H1 (cell line): ENCODE measurements around the gene GXYLT2. TPM values are rescaled to one million over a fixed set of nuclear protein-coding genes. Genes with fewer than 3 reads are reported as not detected.

Source experiments
- CEBPB ChIP-seq: IDR thresholded peaks from 2 replicates; pipeline ENCODE4 v1.6.1; 2012; ENCODE audit warnings: low read depth, low read length
- CHD1 ChIP-seq: IDR thresholded peaks from 2 replicates; pipeline ENCODE4 v1.6.1; 2012; ENCODE audit warnings: low read depth, low read length, improper control_type of control experiment
- KDM4A ChIP-seq: IDR thresholded peaks from one replicate; pipeline ENCODE4 v1.7.1; 2012; ENCODE audit warnings: low read depth, mild to moderate bottlenecking, moderate library complexity, low read length, inconsistent platforms; ENCODE audit not compliant: severe bottlenecking
- PHF8 ChIP-seq: fragments of 200-600 bp; sonication (generic); conservative IDR thresholded peaks from 2 replicates; pipeline ENCODE4 v1.7.1; 2012; ENCODE audit warnings: low read depth, mild to moderate bottlenecking, inconsistent platforms, low read length, moderate library complexity
- SIX5 ChIP-seq: IDR thresholded peaks from 2 replicates; pipeline ENCODE4 v1.6.1; 2011; ENCODE audit warnings: mild to moderate bottlenecking, low read depth, low read length
- TEAD4 ChIP-seq: IDR thresholded peaks from 2 replicates; pipeline ENCODE4 v1.6.1; 2012; ENCODE audit warnings: low read depth, low read length, inconsistent platforms, mixed read lengths
- polyA plus RNA-seq, 7 experiments: library from polyadenylated mRNA; depleted of rRNA in 3 of 7; stranded (reverse) in 5 of 7; unstranded in 2 of 7; fragments of >200 nt in 5 of 7; fragments of 200-250 nt in 2 of 7; gene quantifications; 1 replicate in 5 of 7; 2 replicates in 1 of 7; 4 replicates in 1 of 7; pipeline versions ENCODE4 v1.2.1 to v1.2.3, GENCODE V29; 2011 to 2013; ENCODE audit warnings: missing spikeins in 2 of 7, mixed read lengths in 2 of 7
- total RNA-seq: library from RNA; stranded (reverse); fragmentation: NEBNext Ultra II Directional; extraction: Animal tissue kit (Norgen Biotek cat#: 25700); gene quantifications from 2 replicates; pipeline ENCODE4 v1.2.1, GENCODE V29; 2021
- TF ChIP-seq, protein P1 (sequence below): IDR thresholded peaks from 2 replicates; pipeline ENCODE4 v1.6.1; 2012; ENCODE audit warnings: low read length, inconsistent platforms

GXYLT2 gene
- total and polyA plus RNA-seq, 2 of the 8 experiments (the other 6 are each of a cell fraction or from before 2014, with no cell fraction given), result 1.8 to 5.6 TPM

DNA sequence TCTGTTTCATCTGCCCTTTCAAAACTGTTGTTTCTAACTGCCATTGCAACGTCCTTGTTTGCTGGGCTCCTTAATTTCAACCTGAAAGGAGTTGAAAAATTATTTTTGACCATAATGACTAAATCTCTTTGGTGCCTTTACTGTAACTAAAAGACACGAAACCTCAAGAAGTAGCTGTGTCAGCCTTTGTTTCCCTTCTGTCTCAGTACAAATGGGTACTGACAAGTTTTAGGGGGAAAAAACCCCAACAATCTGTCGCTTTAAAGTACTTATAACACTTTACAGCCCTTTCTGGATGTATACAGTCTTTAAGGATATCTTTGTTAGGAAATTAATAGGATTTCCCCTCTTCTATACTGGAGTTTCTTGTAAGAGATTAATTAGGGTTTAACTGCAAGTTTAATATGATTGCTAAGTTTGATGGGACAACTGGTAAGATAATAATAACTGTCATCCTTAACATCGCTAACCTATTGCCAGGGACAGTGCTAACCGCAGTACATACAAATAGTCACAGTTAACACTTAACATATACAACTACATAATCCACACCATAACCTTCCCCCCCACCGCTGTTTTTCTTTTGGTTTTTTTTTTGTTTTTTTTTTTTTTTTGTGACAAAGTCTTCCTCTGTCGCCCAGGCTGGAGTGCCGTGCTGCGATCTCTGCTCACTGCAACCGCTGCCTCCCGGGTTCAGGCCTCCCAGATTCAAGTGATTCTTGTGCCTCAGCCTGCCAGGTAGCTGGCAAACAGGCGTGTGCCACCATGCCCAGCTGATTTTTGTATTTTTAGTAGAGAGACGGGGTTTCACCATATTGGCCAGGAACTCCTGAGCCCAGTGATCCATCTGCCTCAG lies 1.7 kb downstream of the GXYLT2 start (continued):
- TF ChIP-seq, protein P1, sequence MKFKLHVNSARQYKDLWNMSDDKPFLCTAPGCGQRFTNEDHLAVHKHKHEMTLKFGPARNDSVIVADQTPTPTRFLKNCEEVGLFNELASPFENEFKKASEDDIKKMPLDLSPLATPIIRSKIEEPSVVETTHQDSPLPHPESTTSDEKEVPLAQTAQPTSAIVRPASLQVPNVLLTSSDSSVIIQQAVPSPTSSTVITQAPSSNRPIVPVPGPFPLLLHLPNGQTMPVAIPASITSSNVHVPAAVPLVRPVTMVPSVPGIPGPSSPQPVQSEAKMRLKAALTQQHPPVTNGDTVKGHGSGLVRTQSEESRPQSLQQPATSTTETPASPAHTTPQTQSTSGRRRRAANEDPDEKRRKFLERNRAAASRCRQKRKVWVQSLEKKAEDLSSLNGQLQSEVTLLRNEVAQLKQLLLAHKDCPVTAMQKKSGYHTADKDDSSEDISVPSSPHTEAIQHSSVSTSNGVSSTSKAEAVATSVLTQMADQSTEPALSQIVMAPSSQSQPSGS, result no peak
- TF ChIP-seq TEAD4, result no peak
- TF ChIP-seq CHD1, result no peak
- TF ChIP-seq KDM4A, result no peak
- no peak for TF ChIP-seq PHF8
- TF ChIP-seq SIX5, result no peak
- no peak for TF ChIP-seq CEBPB
